Left colon (tissue), 2 donors: ENCODE measurements around the gene HTR4. TPM values are rescaled to one million over a fixed set of nuclear protein-coding genes. Genes with fewer than 3 reads are reported as not detected.

ENCODE experiments used
- ATAC-seq: fragments of 200-7000 bp; cut with Tn5 transposase; one replicate; pipeline ENCODE4 v1.9.1; 2020; ENCODE audit warnings: mild to moderate bottlenecking, moderate library complexity
- DNase-seq, 2 donors: peaks; one replicate each; pipeline ENCODE4 v3.0.0-alpha.2; 2020
- intact Hi-C, 2 donors: fragments of 100-400 bp; cut with DNase I in 1 of 2; cut with micrococcal nuclease in 1 of 2; formaldehyde crosslinking; loops; one replicate each; pipeline versions ENCODE4 v1.11.2 to v1.14.0; 2022; cut with DNase I, micrococcal nuclease
- total RNA-seq, 2 donors: library from RNA; stranded (reverse); fragmentation: NEBNext Ultra II Directional; extraction: Animal tissue kit (Norgen Biotek cat#: 25700); gene quantifications; one replicate each; pipeline ENCODE4 v1.2.1, GENCODE V29; 2021
- donor health status: DM: no; HTN: no; CAD: no.
- donor health status: DM: yes; HTN: yes; CAD: no.

The HTR4 gene
- total RNA-seq, 2 donors from 2014 or later, result 12.2 to 19.0 TPM

DNA sequence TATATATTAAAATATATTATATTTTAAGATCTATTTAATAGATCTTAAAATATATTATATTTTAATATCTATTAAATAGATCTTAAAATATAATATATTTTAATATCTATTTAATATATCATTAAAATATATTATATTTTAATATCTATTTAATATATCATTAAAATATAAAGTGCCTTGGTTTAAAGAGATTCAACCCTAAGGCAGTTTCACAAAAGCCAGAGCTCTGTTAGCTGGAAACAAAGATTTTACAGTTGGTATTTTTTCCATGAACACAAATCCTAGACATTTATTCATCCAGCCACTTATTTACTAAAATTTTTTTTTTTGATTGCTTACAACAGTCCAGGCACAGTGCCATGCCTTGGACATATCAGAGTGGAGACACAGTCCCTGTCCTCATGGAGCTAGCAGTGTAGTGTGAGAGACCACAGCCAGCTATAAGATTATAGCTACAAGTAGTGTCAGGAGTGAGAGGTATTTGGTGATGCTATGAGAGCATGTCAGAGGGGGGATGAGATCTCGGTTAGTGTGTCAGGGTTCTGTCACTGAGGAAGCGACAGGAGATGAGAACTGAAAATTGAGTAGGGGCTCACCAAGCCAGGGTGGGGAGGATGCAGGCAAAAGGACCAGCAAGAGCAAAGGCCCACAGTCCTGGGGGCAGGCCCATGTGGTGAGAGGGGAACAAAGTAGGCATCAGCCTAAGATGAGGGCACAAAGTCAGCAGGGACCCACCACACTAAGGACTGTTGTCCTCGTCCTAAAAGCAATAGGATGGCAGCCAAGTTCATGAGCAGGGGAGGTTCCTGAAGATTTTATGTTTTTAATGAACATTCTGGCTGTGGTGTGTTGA lies 196.1 kb downstream of the HTR4 start:
- DNase-seq (no peak), ATAC-seq (no peak)
- intact Hi-C loops, result no loop called here

- DNase-seq, result no peak
- ATAC-seq, result no peak
- intact Hi-C loops, result no loop called here
Measured at GRCh38 chr5:148457183-148457620, 197.1 kb downstream of the HTR4 start.

DNA sequence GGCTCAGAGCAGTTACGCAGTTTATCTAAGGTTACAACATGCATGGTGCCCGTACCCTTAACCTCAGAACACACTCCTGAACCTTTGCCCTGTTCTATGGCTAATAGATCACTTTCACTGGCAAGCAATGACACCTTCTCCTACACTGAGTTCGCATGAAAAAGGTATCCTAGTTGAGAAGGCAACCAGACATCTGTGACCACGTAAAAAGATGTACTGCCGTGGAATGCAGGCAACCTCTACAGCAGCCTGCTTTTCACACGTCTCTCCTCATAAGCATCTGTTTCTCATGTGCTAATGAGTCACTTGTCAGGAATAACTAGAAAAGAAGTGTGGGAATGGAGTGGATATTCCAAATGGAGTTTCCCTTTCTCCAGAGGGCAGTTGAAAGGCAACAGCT lies 199.1 kb downstream of the HTR4 start:
- intact Hi-C loops, result no loop called here
- ATAC-seq (no peak), DNase-seq (no peak)

DNA sequence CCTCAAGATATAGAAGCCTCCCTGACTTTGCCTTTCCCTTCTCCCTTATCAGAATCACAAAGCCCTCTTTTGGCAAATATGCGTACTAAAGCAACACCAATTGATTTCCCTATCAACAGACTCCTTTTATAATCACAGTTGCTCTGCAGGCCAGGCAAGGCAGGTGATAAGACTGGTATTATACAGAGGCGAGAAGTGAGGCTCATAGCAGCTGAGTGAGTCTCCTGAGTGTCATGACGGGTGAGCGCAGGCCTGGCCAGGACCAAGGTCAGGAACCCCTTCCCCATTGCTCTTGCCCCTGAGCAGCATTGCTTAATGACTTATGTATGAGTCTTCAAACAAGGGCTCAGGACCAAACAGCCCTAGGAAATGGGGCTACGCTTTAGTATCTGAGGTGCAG lies 199.8 kb downstream of the HTR4 start:
- ATAC-seq (no peak), DNase-seq (no peak)

GRCh38 chr5:148452499-148453193 lies 201.7 kb downstream of the HTR4 start:
- ATAC-seq, result no peak
- DNase-seq, result no peak
- intact Hi-C loops, result no loop called here

More for the DNA sequence above, 199.8 kb downstream of the HTR4 start:
- intact Hi-C loops, result no loop called here

DNA sequence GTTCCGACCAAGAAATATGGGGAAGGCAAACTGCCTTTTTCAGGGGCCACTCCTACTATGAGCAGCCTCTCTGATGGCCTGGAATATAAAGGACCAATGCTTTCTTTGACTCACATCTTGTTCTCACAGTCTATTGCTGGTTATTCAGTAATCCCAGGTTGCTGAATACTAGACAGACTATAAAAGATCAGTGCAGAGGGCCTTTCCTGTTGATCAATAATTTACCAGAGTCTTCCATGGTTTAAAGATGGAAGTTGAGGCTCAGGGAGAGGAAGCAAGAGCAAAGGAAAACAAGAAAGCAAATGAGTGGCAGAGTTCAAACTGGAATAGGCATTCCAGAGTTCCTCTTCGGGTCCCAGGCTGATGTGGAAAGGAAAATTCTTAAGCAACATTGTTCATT lies 207.7 kb downstream of the HTR4 start:
- DNase-seq, result no peak
- intact Hi-C loops, result loop anchor here in 1 of 2 donors (10.0 kb wide), 1 partner anchor 288 kb away; no protein-coding TSS in a partner anchor
- ATAC-seq, result peak; percentile 85

- intact Hi-C loops, result loop anchor here in 1 of 2 donors (10.0 kb wide), 1 partner anchor 289 kb away; no protein-coding TSS in a partner anchor
- no peak for DNase-seq
- ATAC-seq, result no peak
Measured at GRCh38 chr5:148445578-148445977, 208.7 kb downstream of the HTR4 start.

- ATAC-seq, result peak; percentile 67
- intact Hi-C loops, result loop anchor here (5.0 to 10.0 kb wide), 3 partner anchors 288 to 593 kb away; no protein-coding TSS in a partner anchor
- peak in 1 of 2 donors; percentile 22 for DNase-seq
Measured at GRCh38 chr5:148443998-148444397, 210.3 kb downstream of the HTR4 start.

- DNase-seq (no peak), ATAC-seq (no peak)
- intact Hi-C loops, result loop anchor here (5.0 to 10.0 kb wide), 3 partner anchors 289 to 594 kb away; no protein-coding TSS in a partner anchor
Measured at GRCh38 chr5:148443241-148443640, 211.1 kb downstream of the HTR4 start.

DNA sequence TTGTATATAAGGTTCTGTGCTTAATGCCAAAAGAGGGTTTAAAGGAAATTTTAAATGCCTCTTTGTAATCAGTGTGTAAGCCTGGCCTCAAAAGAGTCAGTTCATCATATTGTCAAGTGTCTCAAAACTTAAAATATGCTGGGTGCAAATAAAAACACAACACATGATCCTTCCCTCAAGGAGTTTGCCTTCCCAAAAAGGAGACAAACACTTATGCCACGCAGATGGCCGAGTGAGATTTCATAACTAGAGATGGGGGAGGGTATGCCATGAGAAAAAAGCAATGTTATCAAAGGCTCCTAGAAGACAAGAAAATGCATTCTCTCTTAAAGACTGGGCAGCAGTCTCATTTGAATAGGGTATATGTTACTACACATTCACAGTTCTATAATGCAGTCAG lies 215.4 kb downstream of the HTR4 start:
- intact Hi-C loops, result no loop called here
- ATAC-seq, result no peak
- no peak for DNase-seq

- intact Hi-C loops, result no loop called here
- ATAC-seq, result no peak
- DNase-seq, result no peak
Measured at GRCh38 chr5:148437249-148437648, 217.1 kb downstream of the HTR4 start.

GRCh38 chr5:148436029-148436428 lies 218.3 kb downstream of the HTR4 start:
- intact Hi-C loops, result no loop called here
- DNase-seq, result no peak

DNA sequence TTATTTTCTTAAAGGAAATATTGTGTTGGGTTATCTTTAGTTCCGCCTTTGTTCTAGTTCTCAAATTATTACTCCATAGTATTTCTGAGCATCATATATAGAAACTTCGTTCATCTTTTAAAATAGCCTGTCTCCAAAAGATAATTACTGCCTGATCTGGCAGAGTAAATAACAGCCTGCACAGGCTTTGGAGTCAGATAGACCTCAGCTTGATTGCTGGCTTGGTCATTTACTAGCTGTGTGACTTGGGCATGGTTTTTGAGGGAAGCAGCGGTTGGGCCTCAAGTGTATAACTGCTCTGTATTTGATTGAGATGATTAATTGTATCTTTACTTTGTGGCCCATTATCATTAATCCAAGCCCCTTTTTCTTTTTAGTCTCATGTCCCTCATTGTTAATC lies 220.5 kb downstream of the HTR4 start:
- ATAC-seq (no peak), DNase-seq (no peak)
- intact Hi-C loops, result no loop called here

More at GRCh38 chr5:148436029-148436428, 218.3 kb downstream of the HTR4 start:
- peak; percentile 97 for ATAC-seq

Other genes with a start within 250 kb of the HTR4 start
- gene ADRB2, start 172.1 kb upstream of the HTR4 start, total RNA-seq, result 1 to 10 TPM in 1 of 2 donors, under 1 TPM in 1; 0.55 to 1.4 TPM